ENCODE results near the gene KDM4F.
"Not testable (repeated sequence)": the region's sequence is repeated elsewhere in the genome, so short reads cannot be mapped to it uniquely, and the experiment has no call there.

The KDM4F gene

DNA sequence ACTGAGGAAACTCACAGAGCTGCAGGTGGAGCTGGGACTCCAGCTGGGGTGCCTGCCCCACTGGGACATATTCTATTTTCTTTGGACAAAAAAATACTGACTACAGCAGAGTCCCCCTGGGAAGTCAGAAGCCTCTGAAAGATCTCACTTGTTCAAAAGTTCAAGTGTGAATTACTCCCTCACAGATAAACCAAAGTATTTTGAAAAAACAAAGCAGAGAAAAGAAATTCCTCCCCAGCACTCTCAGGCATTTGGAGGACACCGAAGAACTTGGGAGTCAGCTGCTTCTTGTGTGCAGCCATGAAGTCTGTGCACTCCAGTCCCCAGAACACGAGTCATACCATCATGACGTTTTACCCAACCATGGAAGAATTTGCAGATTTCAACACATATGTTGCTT lies at the start of gene KDM4F:
Gene KDM4F, plus strand, starts transcription at position 301 of the 400 bp plus-strand sequence.
- DNase-seq = not testable (repeated sequence)

DNA sequence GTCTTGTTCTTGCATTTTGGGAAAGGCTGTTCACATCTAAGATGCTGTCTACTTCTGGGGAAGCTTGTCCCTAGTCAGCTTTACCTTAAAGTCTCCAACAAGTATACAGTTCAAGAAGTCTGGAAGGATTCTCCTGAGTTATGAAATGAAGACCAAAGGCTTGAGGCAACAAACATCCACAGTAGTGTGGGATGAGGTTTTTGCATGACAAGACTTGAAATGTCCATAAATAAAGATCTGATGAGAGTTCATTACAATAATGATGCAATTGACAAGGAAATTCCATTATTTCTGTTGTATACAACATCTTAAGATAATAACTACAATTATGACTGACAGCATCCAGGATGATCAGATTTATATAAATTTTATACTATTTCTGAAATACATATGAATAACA lies 45.5 kb upstream of the KDM4F start:
- no peak for DNase-seq

DNA sequence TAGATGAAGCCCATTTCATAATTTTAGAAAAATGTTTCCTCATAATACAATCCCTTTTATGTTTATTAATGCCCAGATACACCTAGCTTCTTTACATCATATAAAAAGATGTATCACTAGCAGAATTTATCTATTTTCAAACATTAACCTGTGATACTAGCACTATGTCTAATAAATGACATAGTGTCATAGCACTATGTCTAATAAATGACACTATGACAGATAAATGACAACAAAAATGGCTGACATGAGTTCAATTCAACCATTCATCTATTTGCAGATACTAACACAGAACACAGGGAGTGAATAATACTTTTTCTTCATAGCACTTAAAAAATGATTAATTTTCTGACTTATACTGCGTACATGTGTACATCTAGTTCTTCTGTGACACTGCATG lies 43.6 kb upstream of the KDM4F start:
- DNase-seq = no peak

DNA sequence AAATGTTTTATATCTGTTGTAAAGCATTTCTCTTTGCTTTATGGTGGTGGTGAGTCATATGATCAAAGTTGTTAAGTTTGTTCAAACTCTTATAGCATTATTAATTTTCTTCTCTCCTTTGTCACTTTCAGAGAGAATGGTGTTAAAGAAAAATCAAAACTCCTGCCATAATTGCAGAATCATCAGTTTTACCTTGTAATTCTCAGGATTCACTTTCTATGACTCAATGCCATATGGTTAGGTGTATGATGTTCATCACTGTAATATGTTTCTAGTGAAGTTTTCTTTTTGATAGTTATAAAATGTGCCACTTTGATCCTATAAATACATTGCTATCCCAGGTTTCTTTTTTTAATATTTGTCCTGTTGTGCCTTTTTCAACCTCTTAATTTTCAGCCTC lies 37.8 kb upstream of the KDM4F start:
- no peak for DNase-seq

DNA sequence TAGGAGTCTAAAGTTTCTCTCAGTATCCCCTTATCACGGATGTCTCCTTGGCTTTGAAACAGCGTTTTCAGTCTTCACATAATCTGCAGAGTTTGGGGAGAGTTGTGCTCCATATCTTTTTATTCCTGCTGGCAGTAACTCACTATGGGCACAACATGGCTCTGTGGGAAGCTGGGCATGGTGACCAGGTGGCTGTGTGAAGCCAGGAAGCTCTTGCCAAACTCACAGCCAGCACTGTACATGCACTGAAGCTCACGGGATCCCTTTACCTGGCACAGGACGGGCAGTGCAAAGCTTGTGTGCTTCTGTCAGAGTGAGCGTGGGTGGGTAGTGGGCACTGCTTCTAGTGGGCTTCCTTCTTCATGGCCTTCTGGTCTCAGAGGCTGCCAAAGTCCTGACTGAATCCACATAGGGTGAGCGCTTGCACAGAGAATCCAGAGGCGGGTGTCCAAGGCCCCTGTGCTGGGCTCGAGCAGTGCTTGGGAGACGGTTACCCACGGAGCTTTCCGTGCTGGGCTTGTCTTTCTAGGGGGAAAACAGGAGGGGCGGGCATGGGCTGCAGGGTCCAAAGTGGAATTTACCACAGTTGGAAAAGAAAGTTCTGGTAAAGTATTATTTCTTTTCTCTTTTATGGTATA lies 34.9 kb upstream of the KDM4F start:
- no peak for DNase-seq

DNA sequence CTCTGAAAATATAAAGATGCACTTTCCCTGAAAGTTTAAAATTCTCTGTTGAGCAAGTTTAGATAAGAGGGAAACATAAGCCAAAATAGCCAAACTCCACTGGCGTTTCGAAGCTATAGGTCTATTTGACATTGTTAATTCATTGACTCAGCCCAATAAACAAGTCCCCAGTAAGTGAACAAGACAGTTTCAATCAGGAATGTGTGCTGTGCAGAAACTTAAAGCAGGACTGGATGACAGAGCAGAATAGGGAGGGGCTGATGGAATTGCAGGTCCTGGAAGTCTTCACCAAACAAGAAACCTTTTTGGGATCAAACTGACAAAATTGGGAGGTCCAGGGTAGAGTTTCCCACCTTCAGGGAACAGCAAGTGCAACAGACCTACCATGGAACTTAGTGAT lies 33.1 kb upstream of the KDM4F start:
- DNase-seq = no peak

DNA sequence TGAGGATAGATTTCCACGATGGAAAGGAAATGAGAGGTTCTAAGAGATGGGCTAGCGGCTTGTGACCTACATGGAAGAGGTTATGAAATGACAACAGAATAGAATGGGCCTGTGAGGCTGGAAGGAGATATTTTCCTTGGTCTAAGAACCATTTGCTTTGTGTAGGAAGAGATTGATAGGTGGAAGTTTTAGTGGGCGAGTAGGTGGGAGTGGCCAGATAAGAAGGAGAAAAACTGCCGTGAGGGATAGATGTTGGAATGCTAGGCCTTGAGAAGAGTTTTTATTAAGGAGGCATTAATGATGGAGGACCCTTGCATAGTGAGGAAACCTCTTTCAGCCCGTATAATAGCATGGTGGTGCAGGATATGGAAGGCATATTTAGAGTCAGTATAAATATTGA lies 27.8 kb upstream of the KDM4F start:
- DNase-seq = not testable (repeated sequence)

DNA sequence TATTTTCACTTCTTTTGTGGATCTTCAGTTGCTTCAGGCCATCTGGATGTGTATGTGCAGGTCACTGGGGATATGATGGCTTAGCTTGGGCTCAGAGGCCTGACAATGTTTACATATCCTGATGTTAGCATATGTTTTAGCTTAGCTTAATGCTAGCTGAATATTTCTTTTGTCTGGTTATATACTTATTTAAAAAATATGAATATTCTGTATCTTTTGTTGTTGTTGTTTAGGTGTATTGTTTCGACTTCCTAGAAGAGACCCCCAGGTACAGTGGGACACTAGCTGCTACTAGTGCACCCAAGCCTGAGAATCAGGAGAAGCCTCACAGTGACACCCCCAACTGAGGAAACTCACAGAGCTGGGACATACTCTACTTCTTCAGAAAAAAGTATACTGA lies 24.3 kb upstream of the KDM4F start, which contains the start of gene KDM4E:
Gene KDM4E, plus strand, starts transcription at position 301 of the 400 bp plus-strand sequence. CDS start 300 bp downstream, outside the sequence.
- no peak for DNase-seq

DNA sequence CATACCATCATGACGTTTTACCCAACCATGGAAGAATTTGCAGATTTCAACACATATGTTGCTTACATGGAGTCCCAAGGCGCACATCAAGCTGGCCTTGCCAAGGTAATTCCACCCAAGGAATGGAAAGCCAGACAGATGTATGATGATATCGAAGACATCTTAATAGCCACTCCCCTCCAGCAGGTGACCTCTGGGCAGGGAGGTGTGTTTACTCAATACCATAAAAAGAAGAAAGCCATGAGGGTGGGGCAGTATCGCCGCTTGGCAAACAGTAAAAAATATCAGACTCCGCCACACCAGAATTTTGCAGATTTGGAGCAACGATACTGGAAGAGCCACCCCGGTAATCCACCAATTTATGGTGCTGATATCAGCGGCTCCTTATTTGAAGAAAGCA lies 23.6 kb upstream of the KDM4F start:
- not testable (repeated sequence) for DNase-seq

DNA sequence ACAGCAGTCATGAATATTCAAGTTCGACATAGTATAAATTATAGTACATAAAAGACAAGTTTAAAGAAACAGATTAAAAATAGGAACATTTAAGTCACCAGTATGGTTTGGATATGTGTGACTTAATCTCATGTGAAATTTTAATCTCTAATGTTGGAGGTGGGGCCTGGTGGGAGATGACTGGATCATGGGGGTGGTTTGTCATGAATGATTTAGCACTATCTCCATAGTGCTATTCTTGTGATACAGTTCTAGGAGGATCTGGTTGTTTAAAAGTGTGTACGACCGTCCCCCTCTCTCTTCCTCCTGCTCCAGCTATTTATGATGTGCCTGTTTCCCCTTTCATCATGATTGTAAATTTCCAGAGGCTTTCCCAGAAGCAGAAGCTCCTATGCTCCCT lies 20.9 kb upstream of the KDM4F start:
- DNase-seq = no peak

DNA sequence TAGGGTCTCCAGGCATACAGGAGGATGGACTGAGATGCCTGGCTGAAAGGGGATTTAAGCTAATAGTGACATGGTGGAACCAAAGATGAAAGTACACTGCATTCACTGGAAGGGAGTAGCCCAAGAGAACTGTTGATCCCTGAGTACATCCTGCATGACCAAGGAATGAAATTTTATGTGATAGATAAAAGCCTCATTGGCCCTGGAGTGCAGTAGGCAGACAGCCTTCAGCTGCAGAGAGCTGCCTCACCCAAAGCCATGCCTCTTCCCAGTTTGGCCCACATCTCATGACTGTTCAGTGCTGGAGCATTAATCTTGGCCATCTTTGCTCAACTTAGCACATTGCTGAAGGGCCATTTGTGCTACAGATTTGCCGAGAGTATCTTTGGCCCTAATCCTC lies 16.2 kb upstream of the KDM4F start:
- DNase-seq = no peak

DNA sequence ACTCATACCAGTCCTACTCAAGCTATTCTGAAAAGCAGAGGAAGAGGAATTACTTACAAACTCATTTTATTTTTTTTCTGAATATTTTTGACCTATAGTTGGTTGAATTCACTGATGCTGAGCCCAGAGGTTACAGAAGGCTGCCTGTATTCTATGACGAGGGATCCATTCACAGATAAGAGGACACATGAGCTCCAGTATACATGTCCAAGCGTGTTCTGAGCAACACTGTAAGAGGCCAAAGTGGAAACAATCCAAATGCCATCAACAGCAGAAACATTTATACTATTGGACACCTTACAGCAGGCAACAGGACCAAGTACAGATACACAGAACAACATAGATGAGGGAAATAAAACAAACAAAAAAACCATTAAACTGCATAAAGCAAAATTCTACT lies 13.9 kb upstream of the KDM4F start:
- no peak for DNase-seq

DNA sequence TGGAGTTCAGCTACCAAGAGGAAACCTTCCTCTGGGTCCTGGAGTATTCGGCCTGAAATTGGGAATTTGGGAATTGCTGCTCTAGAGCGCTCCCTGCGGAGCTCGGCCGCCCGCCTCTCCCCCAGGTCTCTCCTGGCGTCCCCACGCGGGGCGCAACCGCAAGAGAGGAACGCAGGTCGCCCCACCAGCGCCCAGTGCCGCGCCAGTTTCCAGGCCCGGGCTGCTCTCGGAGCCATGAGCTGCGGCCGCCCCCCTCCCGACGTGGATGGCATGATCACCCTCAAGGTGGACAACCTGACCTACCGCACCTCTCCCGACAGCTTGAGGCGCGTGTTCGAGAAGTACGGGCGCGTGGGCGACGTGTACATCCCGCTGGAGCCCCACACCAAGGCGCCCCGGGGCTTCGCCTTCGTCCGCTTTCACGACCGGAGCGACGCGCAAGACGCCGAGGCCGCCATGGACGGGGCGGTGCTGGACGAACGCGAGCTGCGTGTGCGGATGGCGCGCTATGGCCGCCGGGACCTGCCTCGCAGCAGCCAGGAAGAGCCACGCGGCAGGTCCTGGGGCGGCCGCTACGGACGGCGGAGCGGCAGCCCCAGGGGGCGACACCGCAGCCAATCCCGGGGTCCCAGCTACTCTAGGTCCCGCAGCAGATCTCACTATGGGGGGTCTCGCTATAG lies 11.7 kb upstream of the KDM4F start:
- DNase-seq = not testable (repeated sequence)

DNA sequence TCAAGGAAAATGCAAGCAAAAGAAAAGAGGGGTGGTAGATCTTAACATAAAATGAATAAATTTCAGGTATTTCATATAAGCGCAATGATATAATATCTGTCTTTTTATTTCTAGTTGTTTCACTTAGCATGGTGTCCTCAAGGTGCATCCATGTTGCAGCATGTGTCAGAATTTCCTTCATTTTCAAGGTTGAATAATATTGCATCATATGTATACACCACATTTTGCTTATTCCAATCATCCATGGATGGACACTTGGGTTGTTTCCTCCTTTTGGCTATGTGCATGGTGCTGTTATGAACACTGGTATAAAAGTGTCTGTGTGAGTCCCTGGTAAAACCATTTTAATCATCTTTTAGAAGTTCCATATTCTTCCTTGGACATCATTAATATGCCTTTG lies 7.0 kb upstream of the KDM4F start:
- no peak for DNase-seq

DNA sequence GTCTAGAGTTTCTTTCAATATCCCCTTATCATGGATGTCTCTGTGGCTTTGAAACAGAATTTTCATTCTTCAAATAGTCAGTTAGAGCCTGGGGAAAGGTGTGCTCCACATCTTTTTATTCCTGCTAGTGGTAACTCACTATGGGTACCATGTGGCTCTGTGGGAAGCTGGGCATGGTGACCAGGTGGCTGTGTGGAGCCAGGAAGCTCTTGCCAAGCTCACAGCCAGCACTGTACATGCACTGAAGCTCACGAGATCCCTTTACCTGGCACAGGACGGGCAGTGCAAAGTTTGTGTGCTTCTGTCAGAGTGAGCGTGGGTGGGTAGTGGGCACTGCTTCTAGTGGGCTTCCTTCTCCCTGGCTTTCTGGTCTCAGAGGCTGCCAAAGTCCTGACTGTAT lies 6.3 kb upstream of the KDM4F start:
- DNase-seq = no peak

DNA sequence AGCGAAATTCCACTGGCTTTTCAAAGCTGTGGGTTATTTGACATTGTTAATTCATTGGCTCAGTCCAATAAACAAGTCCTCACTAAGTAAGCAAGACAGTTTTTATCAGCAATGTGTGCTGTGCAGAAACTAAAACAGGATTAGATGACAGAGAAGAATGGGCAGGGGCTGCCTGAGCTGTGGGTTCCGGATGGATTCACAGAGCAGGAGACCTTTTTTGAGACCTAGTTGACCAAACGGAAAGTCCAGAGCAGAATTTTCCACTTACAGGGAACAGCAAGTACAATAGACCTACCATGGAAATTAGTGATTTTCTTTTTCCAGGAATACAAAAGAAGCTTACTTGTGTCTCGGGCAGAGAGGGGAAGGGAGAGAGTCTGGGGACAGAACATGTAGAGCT lies 5.2 kb upstream of the KDM4F start:
- no peak for DNase-seq

DNA sequence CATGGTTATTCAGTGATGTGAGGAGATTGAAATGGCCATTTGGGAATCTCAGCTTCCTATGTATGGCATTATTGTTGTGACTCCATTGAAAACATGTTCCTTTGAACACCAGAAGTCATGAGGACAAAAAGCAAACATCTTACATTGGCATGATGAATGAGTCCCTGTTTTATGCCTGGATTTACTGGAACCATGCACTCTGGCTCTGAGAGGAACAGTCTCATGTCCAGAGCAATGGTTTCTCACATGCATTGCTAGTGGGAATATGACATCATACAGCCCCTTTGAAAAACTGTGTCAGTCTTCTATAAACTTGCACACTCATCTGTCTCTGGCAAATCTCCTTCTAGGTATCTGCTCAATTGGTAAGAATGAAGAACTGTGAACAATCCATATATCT lies 3.4 kb upstream of the KDM4F start:
- no peak for DNase-seq

DNA sequence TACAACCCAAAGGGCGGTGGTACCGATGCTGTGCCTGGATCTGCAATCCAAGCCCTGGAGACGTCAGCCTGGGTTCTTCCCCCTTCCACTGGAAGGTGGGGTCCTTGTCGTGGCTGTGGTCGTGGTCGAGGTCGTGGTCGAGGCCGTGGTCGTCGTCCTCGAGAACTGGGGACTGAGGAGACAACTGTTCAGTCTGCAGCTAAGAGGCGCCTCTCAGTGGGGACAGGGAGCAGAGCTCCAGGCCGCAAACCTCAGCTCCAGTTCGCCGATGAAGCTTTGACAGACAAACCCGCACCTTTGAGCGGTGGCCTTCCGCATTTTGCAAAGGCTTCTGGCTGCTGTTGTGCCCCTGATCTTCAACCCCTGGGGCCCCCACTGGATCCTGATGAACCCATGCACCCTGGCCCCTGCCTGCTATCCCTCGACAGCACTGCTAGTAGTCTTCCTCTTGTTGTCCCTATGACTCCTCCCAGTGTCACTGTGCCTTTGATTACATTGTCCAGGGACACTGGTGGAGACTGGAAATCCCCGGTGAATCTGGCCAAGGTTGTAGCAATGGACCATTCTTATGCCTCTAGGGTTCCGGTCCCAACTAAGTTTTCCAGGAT lies 1.5 kb downstream of the KDM4F start:
- no peak for DNase-seq

DNA sequence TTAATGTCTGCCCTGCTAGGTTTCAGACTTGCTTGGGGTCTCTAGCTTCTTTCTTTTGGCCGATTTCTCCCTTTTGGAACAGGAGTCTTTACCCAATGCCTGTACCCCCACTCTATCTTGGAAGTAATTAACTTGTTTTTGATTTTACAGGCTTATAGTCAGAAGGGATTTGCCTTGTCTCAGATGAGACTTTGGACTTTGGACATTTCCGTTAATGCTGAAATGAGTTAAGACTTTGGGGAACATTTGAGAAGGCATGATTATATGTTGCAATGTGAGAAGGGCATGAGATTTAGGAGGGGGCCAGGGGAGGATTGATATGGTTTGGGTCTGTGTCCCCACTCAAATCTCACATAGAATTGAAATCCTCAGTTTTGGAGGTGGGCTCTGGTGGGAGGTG lies 5.1 kb downstream of the KDM4F start:
- DNase-seq = no peak

DNA sequence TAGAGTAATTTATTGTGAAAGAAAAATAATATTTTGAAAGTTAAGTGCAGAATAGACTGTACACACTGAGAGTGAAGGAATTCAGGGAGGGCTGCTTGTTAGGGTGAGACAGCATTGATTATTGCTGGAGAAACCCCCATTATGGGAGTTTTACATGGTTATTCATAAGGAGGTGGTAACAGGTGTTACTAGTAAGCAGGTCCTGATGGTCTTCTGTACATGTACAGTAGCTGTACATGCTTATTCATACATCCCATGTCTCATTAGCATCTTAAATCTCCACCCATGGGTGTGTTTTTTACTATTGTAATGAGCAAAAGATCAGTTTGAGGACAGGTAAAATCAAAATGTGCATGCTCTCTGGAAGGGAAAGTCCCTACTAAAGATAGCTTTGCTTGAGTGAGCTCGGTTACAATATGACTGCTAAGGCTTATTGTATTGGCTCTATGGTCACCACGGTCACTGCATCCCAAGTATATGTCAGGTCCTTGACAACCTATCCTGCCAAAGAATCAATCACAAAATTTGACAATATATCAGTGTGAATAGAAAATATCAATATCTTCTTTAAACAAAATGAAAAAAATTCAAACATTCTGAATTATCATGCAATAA lies 6.2 kb downstream of the KDM4F start:
- no peak for DNase-seq

DNA sequence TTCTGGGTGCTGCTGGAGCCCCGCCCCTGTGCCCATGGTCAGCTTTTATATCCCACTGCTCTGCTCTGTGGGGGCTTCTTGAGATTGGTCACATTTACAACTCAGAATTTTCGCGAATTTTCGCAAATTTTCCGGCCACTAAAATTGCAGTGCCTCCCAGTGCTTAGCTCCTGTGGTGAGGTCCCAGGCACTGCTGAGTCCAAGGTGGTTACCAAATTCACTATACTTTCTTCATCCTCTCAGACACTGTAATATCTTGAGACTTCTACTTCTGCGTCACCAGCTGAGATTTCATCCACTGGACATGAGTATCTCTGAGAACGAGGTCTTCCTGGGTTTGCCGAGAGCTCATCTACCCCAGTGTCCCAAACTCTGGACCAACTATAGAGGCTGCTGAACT lies 8.7 kb downstream of the KDM4F start:
- DNase-seq = no peak

DNA sequence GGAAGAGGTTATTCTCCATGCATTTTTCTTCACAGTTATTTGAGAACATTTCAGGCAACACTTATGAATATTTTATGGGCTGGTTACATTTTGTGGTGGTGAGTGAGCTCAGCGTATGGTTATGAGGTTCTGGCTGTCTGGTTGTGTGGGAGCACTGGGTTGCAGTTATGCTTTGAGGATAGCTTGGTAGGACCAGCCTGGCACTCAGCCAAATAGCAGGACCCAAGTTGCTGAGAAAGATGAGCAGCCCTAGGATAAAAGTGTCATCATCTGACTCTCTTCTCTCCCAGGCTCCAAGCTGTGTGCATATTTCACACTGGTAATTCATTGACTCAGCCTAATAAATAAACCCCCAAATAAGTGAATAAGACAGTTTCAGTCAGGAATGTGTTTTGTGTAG lies 9.4 kb downstream of the KDM4F start:
- DNase-seq = no peak

DNA sequence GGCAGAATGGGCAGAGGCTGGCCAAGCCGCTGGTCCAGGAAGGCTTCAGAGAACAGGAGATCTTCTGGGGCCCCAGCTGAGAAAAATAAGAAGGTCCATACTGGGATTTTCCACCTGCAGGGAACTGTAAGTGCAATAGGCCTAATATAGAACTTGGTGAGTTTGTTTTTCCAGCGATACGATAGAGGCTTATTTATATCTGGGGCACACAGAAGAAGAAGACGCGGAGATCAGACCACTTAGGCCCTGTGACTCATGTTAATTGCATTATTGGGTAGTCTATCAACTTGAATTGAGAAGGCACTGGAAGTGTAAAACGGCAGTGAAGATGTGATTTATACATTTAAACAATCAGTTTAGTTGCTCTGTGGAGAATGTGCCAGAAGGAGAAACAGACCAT lies 9.8 kb downstream of the KDM4F start:
- DNase-seq = no peak

DNA sequence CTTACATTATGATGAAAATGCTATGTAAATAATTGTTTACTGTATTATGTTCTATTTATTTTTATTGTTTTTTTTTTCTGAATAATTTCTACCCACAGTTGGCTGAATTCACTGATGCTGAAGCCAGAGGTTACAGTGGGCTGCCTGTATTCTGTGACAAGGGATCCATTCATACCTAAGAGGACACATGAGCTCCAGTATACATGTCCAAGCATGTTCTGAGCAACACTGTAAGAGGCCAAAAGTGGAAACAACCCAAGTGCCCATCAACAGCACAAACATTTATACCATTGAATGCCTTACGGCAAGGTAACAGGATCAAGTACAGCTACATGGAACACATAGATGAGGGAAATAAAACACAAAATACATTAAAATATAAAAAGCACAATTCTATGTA lies 16.1 kb downstream of the KDM4F start:
- DNase-seq = no peak

Measured in NCI-H187 treated with DMSO at 0.1 percent for 48 hours (cell line).